Peyer's patch (tissue), 4 donors: ENCODE measurements around the gene GSC2.

Experiments
- CTCF ChIP-seq, 6 experiments: fragments of 450-650 bp in 4 of 6; fragments of 200-600 bp in 2 of 6; sonication (generic) in 1 of 6; IDR thresholded peaks; one replicate each; pipeline ENCODE4 v1.5.1; 2017 to 2019; ENCODE audit warnings: antibody characterized with exemption in 6 of 6, mild to moderate bottlenecking in 3 of 6, moderate library complexity in 1 of 6
- POLR2A ChIP-seq, 2 donors: fragments of 450-650 bp; IDR thresholded peaks; one replicate each; pipeline ENCODE4 v1.5.1; 2017; ENCODE audit warnings: antibody characterized with exemption in 2 of 2, mild to moderate bottlenecking in 2 of 2, moderate library complexity in 2 of 2

GRCh38 chr22:19184276-19184997 lies 34.3 kb upstream of the GSC2 start:
- TF ChIP-seq CTCF (IDR thresholded peaks at IDR 0.05) (no peak), POLR2A (IDR thresholded peaks at IDR 0.05) (no peak)
